ENCODE measurements around the gene RPS15. TPM values are rescaled to one million over a fixed set of nuclear protein-coding genes. Genes with fewer than 3 reads are reported as not detected.
"Not testable (repeated sequence)": the region's sequence is repeated elsewhere in the genome, so short reads cannot be mapped to it uniquely, and the experiment has no call there.

The RPS15 gene
- total and polyA plus RNA-seq, 9 donors: 973 to 1,562 (median 1,204) TPM

- Histone ChIP-seq H3K4me3 (ENCODE audit: low read length) (no peak overlapping the region), H3K9me3 (replicated peaks; ENCODE audit: control insufficient read depth, low read depth, low read length) (no peaks in the 10 kb centered on the region), H3K4me1 (ENCODE audit: control insufficient read depth, insufficient read depth, low read length) (peaks cover 3% of the 10 kb centered on the region), H3K36me3 (ENCODE audit: control insufficient read depth, insufficient read depth, low read length) (peaks cover 67% of the 10 kb centered on the region), H3K27me3 (ENCODE audit: control insufficient read depth, insufficient read depth, low read length) (no peaks in the 10 kb centered on the region), H3K27ac (ENCODE audit: low read length) (no peak overlapping the region)
- no peak for DNase-seq
- 86% methylated on average over 42 of the region's 47 CpGs for WGBS (ENCODE audit: insufficient coverage)
Observed at GRCh38 chr19:1433119-1434039, 4.8 kb upstream of the RPS15 start.

- 90% methylated on average over 17 of the region's 17 CpGs for WGBS (ENCODE audit: insufficient coverage)
- no peak for DNase-seq
- peaks cover 4% of the 10 kb centered on the region for H3K4me1 ChIP-seq (ENCODE audit: control insufficient read depth, insufficient read depth, low read length)
- H3K4me3 ChIP-seq (ENCODE audit: low read length): no peak overlapping the region
- H3K27me3 ChIP-seq (ENCODE audit: control insufficient read depth, insufficient read depth, low read length): no peaks in the 10 kb centered on the region
- H3K36me3 ChIP-seq (ENCODE audit: control insufficient read depth, insufficient read depth, low read length): peaks cover 61% of the 10 kb centered on the region
- H3K27ac ChIP-seq (ENCODE audit: low read length): no peak overlapping the region
- no peaks in the 10 kb centered on the region for H3K9me3 ChIP-seq (replicated peaks; ENCODE audit: control insufficient read depth, low read depth, low read length)
Observed at GRCh38 chr19:1434040-1434366, 4.2 kb upstream of the RPS15 start.

GRCh38 chr19:1434577-1435060, 3.6 kb upstream of the RPS15 start:
- H3K36me3 ChIP-seq (ENCODE audit: control insufficient read depth, insufficient read depth, low read length): peaks cover 59% of the 10 kb centered on the region
- H3K27ac ChIP-seq (ENCODE audit: low read length): no peak overlapping the region
- DNase-seq: no peak
- WGBS (ENCODE audit: insufficient coverage): 82% methylated on average over 31 of the region's 39 CpGs
- no peaks in the 10 kb centered on the region for H3K9me3 ChIP-seq (replicated peaks; ENCODE audit: control insufficient read depth, low read depth, low read length)
- no peak overlapping the region for H3K4me3 ChIP-seq (ENCODE audit: low read length)
- H3K27me3 ChIP-seq (ENCODE audit: control insufficient read depth, insufficient read depth, low read length): no peaks in the 10 kb centered on the region
- H3K4me1 ChIP-seq (ENCODE audit: control insufficient read depth, insufficient read depth, low read length): peaks cover 10% of the 10 kb centered on the region

DNA sequence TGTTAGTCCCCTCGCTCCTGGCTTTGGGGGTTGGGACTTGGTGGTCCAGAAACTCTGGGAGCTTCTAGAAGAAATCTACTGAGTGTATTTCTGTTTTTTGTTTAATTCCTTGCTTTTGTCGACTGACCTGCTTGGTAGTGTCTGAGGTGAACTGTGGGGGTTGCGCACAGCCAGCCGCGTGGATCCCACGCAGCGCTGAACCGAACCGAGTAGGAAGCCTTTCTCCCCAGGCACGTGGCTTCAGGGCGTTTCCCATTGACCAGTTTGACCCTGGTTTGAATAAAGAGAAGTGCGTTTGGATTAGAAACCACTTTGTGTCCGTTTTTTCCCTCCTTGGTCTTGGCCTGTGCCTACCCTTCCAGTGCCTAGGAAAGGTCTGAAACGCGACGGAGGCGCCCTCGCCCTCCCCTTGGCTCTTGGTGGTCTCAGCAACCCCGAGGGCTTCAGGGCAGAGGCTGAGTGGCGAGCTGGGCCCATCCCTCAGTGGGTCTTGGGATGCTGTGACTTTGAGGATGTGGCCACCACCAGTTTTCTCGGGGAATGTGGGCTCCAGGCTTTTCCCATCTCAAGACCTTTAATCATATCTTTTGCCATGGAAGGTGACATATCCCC, 2.7 kb upstream of the RPS15 start:
- H3K4me1 ChIP-seq (ENCODE audit: control insufficient read depth, insufficient read depth, low read length): peaks cover 18% of the 10 kb centered on the region
- H3K9me3 ChIP-seq (replicated peaks; ENCODE audit: control insufficient read depth, low read depth, low read length): no peaks in the 10 kb centered on the region
- H3K27ac ChIP-seq (ENCODE audit: low read length): no peak overlapping the region
- peaks cover 59% of the 10 kb centered on the region for H3K36me3 ChIP-seq (ENCODE audit: control insufficient read depth, insufficient read depth, low read length)
- no peak for DNase-seq
- WGBS (ENCODE audit: insufficient coverage): 83% methylated on average over 17 of the region's 21 CpGs
- no peaks in the 10 kb centered on the region for H3K27me3 ChIP-seq (ENCODE audit: control insufficient read depth, insufficient read depth, low read length)
- H3K4me3 ChIP-seq (ENCODE audit: low read length): no peak overlapping the region

DNA sequence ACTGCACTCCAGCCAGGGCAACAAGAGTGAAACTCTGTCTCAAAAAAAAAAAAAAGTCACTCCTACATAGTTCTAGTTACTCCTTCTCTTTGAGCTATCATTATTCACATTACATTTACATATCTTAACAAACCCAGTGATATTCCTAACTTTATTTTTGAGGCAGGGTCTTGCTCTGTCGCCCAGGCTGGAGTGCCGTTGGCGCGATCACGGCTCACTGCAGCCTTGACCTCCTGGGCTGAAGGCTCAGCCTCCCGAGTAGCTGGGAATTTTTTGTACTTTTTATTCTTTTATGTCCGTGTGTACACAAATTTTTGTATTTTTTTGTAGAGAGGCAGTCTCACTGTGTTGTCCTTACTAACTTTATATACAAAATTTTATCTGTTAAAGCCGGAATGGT, 587 bp upstream of the RPS15 start:
- Histone ChIP-seq H3K36me3 (ENCODE audit: control insufficient read depth, insufficient read depth, low read length) (peaks cover 65% of the 10 kb centered on the region), H3K9me3 (replicated peaks; ENCODE audit: control insufficient read depth, low read depth, low read length) (no peaks in the 10 kb centered on the region), H3K4me3 (ENCODE audit: low read length) (no peak overlapping the region), H3K4me1 (ENCODE audit: control insufficient read depth, insufficient read depth, low read length) (peaks cover 20% of the 10 kb centered on the region), H3K27me3 (ENCODE audit: control insufficient read depth, insufficient read depth, low read length) (no peaks in the 10 kb centered on the region), H3K27ac (ENCODE audit: low read length) (no peak overlapping the region)
- no CpG with 5 or more reads among the region's 8 CpGs for WGBS (ENCODE audit: insufficient coverage)
- DNase-seq: no peak

- Histone ChIP-seq H3K27me3 (ENCODE audit: control insufficient read depth, insufficient read depth, low read length) (no peaks in the 10 kb centered on the region), H3K4me1 (ENCODE audit: control insufficient read depth, insufficient read depth, low read length) (peaks cover 20% of the 10 kb centered on the region), H3K27ac (ENCODE audit: low read length) (no peak overlapping the region), H3K9me3 (replicated peaks; ENCODE audit: control insufficient read depth, low read depth, low read length) (no peaks in the 10 kb centered on the region), H3K36me3 (ENCODE audit: control insufficient read depth, insufficient read depth, low read length) (peaks cover 52% of the 10 kb centered on the region), H3K4me3 (ENCODE audit: low read length) (peak overlapping the region; percentile 88)
- DNase-seq: no peak
- 0% methylated on average over 17 of the region's 26 CpGs for WGBS (ENCODE audit: insufficient coverage)
Observed at GRCh38 chr19:1438933-1439354, 748 bp downstream of the RPS15 start.

GRCh38 chr19:1439525-1440417, 1.6 kb downstream of the RPS15 start:
- peak overlapping the region; percentile 88 for H3K4me3 ChIP-seq (ENCODE audit: low read length)
- H3K27me3 ChIP-seq (ENCODE audit: control insufficient read depth, insufficient read depth, low read length); H3K27ac ChIP-seq (ENCODE audit: low read length); H3K9me3 ChIP-seq (replicated peaks; ENCODE audit: control insufficient read depth, low read depth, low read length); DNase-seq: not testable (repeated sequence)
- H3K4me1 ChIP-seq (ENCODE audit: control insufficient read depth, insufficient read depth, low read length): peaks cover 23% of the 10 kb centered on the region
- 83% methylated on average over 43 of the region's 57 CpGs for WGBS (ENCODE audit: insufficient coverage)
- H3K36me3 ChIP-seq (ENCODE audit: control insufficient read depth, insufficient read depth, low read length): peaks cover 46% of the 10 kb centered on the region

- no peak for DNase-seq
- Histone ChIP-seq H3K4me3 (ENCODE audit: low read length) (no peak overlapping the region), H3K9me3 (replicated peaks; ENCODE audit: control insufficient read depth, low read depth, low read length) (no peaks in the 10 kb centered on the region), H3K27ac (ENCODE audit: low read length) (no peak overlapping the region), H3K4me1 (ENCODE audit: control insufficient read depth, insufficient read depth, low read length) (peaks cover 28% of the 10 kb centered on the region), H3K27me3 (ENCODE audit: control insufficient read depth, insufficient read depth, low read length) (peaks cover 8% of the 10 kb centered on the region), H3K36me3 (ENCODE audit: control insufficient read depth, insufficient read depth, low read length) (peaks cover 42% of the 10 kb centered on the region)
- 84% methylated on average over 7 of the region's 15 CpGs for WGBS (ENCODE audit: insufficient coverage)
Observed at GRCh38 chr19:1440418-1440801, 2.2 kb downstream of the RPS15 start.

DNA sequence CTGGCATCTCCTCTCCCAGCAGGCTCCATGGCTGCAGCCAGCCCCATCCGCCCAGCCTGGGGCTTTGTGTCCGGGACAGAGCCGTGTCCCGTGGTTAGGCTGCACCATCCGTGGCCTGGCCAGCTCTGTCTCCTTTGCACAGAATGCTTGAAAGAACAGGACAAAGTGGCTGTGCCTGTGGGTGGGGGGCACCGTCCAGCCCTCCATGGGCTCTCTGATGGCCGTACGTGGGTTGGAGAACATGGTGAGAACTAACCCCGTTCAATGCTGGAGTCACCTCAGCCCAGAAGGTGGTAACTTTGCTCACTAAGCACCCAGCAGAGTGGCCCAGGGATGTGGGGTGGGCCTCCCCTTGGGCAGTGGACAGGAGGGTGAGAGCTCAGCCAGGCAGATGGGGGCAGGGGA, 2.8 kb downstream of the RPS15 start:
- Histone ChIP-seq H3K27me3 (ENCODE audit: control insufficient read depth, insufficient read depth, low read length) (peaks cover 13% of the 10 kb centered on the region), H3K4me3 (ENCODE audit: low read length) (no peak overlapping the region), H3K4me1 (ENCODE audit: control insufficient read depth, insufficient read depth, low read length) (peaks cover 31% of the 10 kb centered on the region), H3K9me3 (replicated peaks; ENCODE audit: control insufficient read depth, low read depth, low read length) (no peaks in the 10 kb centered on the region), H3K27ac (ENCODE audit: low read length) (no peak overlapping the region), H3K36me3 (ENCODE audit: control insufficient read depth, insufficient read depth, low read length) (peaks cover 37% of the 10 kb centered on the region)
- 88% methylated on average over 4 of the region's 9 CpGs for WGBS (ENCODE audit: insufficient coverage)
- no peak for DNase-seq

All from muscle of leg (tissue), 11 donors.